Activated naive CD4-positive, alpha-beta T cell treated with anti-CD3 and anti-CD28 coated beads for 36 hours (primary cell): ENCODE data around the gene FGF11. TPM values are rescaled to one million over a fixed set of nuclear protein-coding genes. Genes with fewer than 3 reads are reported as not detected.

Experiments used
- CTCF ChIA-PET: fragments of 350-600 bp; sonication (Branson Sonifier 250); formaldehyde crosslinking; loops from one replicate; lab custom pipeline; 2021; ENCODE audit warnings: antibody characterized with exemption; lab: Charles Lee
- DNase-seq: peaks from one replicate; pipeline ENCODE4 v3.0.0-alpha.2; 2020
- H3K27ac Mint-ChIP-seq: one replicate; pipeline ENCODE4 v1.8.0; 2021; ENCODE audit warnings: mild to moderate bottlenecking, mixed read lengths
- H3K27me3 Mint-ChIP-seq: one replicate; pipeline ENCODE4 v1.8.0; 2021; ENCODE audit warnings: low read depth, mixed read lengths
- H3K36me3 Mint-ChIP-seq: one replicate; pipeline ENCODE4 v1.8.0; 2021; ENCODE audit warnings: low read depth, mixed read lengths
- H3K4me1 Mint-ChIP-seq: one replicate; pipeline ENCODE4 v1.8.0; 2021; ENCODE audit warnings: low read depth, mixed read lengths
- H3K4me3 Mint-ChIP-seq: one replicate; pipeline ENCODE4 v1.8.0; 2021; ENCODE audit warnings: mild to moderate bottlenecking, moderate library complexity, mixed read lengths
- H3K9me3 Mint-ChIP-seq: one replicate; pipeline ENCODE4 v1.8.0; 2021; ENCODE audit warnings: mixed read lengths
- intact Hi-C: fragments of 100-400 bp; cut with micrococcal nuclease; formaldehyde crosslinking; loops from one replicate; pipeline ENCODE4 v1.15.1; 2023
- total RNA-seq, 2 experiments: library from RNA; stranded (reverse); gene quantifications; one replicate each; pipeline ENCODE4 v1.2.3, GENCODE V29; 2021

The FGF11 gene
- total RNA-seq, 2 experiments from 2014 or later: 1.3 to 1.6 TPM

GRCh38 chr17:7425316-7425715, 14.0 kb upstream of the FGF11 start, which contains the start of gene SPEM2:
SPEM2 (plus strand) TSS chr17:7425616; CDS start chr17:7425689, 73 bp downstream.
- H3K36me3 Mint-ChIP-seq: no peaks in the 10 kb centered on the region
- intact Hi-C loops: no loop called here
- H3K9me3 Mint-ChIP-seq: no peaks in the 10 kb centered on the region
- no peak for DNase-seq
- no peak within 1 kb of the TSS for H3K27ac Mint-ChIP-seq
- H3K27me3 Mint-ChIP-seq: no peaks in the 10 kb centered on the region
- H3K4me3 Mint-ChIP-seq: no peak within 1 kb of the TSS
- no peaks in the 10 kb centered on the region for H3K4me1 Mint-ChIP-seq
- CTCF ChIA-PET: interaction anchor here (0.8 kb wide), 2 partner anchors 10 to 12 kb away, joined by 4 to 5 read pairs; partner anchors contain the start of gene TMEM102

DNA sequence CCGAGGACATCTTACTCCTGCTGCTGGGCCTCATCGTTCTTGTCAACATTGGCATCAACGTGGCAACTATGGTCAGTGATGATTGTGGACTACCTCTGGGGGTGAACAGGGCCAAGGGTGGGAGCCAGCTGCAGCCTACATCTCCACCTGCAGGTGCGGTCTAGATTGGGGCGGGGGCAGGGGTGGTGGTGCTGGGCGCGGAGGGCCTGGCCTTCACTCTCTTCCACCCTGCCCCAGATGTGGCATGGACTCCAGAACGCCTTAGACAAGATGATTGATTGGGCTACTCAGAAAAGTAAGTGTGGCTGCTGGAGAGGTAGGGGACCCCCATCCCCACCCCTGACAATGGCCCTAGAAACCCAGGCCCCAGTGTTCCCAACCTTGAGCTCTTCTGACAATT, 13.6 kb upstream of the FGF11 start:
- Mint-ChIP-seq H3K4me1 (no peaks in the 10 kb centered on the region), H3K27ac (no peak overlapping the region), H3K36me3 (no peaks in the 10 kb centered on the region), H3K4me3 (no peak overlapping the region), H3K27me3 (no peaks in the 10 kb centered on the region), H3K9me3 (no peaks in the 10 kb centered on the region)
- intact Hi-C loops: no loop called here
- DNase-seq: no peak
- CTCF ChIA-PET: interaction anchor here (0.8 kb wide), 1 partner anchor 9 kb away, joined by 5 read pairs; the partner anchor contains the start of gene TMEM102

DNA sequence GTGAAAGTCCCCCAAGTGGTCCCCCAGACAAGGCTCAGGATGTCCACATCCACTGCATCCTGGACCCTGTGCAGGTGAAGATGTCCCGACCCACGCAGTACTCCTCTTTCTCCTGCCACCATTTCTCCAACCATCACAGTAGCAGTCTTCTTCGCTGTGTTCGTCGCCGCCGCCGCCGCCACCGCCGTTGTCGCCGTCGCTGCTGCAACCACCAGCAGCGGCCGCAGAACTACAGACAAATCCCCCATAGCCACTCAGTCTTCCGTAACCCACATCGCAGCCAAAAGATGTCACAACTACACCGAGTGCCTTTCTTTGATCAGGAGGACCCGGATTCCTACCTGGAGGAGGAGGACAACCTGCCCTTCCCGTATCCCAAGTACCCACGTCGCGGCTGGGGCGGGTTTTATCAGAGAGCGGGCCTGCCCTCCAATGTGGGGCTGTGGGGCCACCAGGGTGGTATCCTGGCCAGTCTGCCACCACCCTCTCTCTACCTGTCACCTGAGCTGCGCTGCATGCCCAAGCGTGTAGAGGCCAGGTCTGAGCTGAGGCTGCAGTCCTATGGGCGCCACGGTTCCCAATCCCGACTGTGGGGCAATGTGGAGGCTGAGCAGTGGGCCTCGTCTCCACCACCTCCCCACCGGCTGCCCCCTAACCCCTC, 13.0 kb upstream of the FGF11 start:
- intact Hi-C loops: no loop called here
- CTCF ChIA-PET: interaction anchor here (0.6 to 0.8 kb wide), 2 partner anchors 9 to 169 kb away, joined by 3 to 5 read pairs; partner anchors contain the start of gene TMEM102
- DNase-seq: no peak
- Mint-ChIP-seq H3K4me3 (no peak overlapping the region), H3K4me1 (no peaks in the 10 kb centered on the region), H3K27ac (no peak overlapping the region), H3K36me3 (no peaks in the 10 kb centered on the region), H3K27me3 (no peaks in the 10 kb centered on the region), H3K9me3 (no peaks in the 10 kb centered on the region)

DNA sequence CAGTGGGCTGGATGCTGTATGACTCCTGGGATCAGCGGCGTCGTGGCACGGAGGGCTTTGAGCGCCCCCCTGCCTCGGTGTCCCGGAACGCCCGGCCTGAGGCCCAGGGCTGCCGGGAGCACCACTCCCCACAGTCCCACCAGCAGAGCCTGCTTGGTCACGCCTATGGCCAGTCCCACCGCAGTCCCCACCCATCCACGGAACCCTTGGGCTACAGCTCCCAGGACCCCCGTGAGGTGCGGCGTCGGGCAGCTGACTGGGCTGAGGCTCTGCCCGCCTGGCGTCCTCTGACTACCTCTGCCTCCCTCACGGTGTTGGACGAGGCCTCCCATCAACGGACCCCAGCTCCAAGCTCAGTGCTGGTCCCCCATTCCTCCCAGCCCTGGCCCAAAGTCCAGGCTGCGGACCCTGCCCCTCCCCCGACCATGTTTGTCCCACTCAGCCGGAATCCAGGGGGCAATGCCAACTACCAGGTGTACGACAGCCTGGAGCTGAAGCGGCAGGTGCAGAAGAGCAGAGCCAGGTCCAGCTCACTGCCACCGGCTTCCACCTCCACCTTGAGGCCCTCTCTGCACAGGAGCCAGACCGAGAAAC, 12.3 kb upstream of the FGF11 start:
- intact Hi-C loops: no loop called here
- no peaks in the 10 kb centered on the region for H3K27me3 Mint-ChIP-seq
- H3K4me3 Mint-ChIP-seq: no peak overlapping the region
- H3K9me3 Mint-ChIP-seq: no peaks in the 10 kb centered on the region
- H3K4me1 Mint-ChIP-seq: no peaks in the 10 kb centered on the region
- no peaks in the 10 kb centered on the region for H3K36me3 Mint-ChIP-seq
- CTCF ChIA-PET: interaction anchor here (0.6 to 0.7 kb wide), 2 partner anchors 37 to 168 kb away, joined by 3 read pairs; no protein-coding TSS in a partner anchor
- H3K27ac Mint-ChIP-seq: no peak overlapping the region
- DNase-seq: no peak

DNA sequence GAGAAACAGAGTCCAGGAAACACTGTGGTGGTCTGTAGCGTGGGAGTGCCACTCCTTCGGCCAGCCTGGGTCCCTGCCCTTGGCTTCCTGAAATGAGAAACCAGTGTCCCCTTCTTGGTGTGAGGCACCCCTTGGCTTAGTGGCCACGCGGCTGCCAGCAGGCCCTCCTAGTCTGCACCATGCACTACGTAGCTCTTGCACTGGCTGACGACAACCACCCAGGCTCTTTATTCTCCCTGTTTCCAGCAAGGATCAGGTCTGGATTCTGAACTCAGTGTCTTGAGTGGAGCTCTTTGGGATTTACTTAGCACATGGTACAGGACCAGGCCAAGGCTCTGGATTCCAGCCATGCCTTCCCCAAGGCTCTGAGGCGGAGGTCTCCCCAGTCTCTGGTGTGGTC, 11.8 kb upstream of the FGF11 start:
- Mint-ChIP-seq H3K4me1 (no peaks in the 10 kb centered on the region), H3K9me3 (no peaks in the 10 kb centered on the region), H3K36me3 (no peaks in the 10 kb centered on the region), H3K27ac (no peak overlapping the region), H3K4me3 (no peak overlapping the region), H3K27me3 (no peaks in the 10 kb centered on the region)
- intact Hi-C loops: no loop called here
- CTCF ChIA-PET: interaction anchor here (0.7 kb wide), 1 partner anchor 37 kb away, joined by 3 read pairs; no protein-coding TSS in a partner anchor
- no peak for DNase-seq

DNA sequence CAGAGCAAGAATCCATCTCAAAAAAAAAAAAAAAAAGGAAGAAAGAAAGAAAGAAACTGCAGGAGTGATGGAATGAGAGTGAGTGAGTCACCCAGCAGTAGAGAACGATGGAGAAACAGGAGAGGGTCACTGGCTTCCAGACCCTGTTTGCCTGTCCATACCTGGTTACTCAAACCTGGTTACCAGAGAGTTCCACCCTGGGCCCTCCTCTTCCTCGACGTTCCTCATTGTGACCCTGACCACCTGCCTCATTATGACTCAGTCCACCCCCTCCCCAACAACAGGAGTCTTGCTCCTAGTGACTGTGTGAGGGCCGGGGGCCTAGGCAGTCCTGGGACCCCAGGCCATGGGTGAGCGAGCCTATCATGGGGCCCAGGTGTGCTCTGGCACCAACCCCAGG, 10.8 kb upstream of the FGF11 start, which contains the start of gene SPEM3:
Gene SPEM3 (plus strand): TSS at position 301 of the 400 bp plus-strand sequence. CDS start 46 bp downstream, at position 347.
- intact Hi-C loops: no loop called here
- CTCF ChIA-PET: no interaction called here
- Mint-ChIP-seq H3K4me3 (no peak within 1 kb of the TSS), H3K27me3 (no peaks in the 10 kb centered on the region), H3K4me1 (no peaks in the 10 kb centered on the region), H3K9me3 (no peaks in the 10 kb centered on the region), H3K27ac (no peak within 1 kb of the TSS), H3K36me3 (no peaks in the 10 kb centered on the region)
- no peak for DNase-seq

GRCh38 chr17:7429722-7430121, 9.6 kb upstream of the FGF11 start:
- DNase-seq: no peak
- Mint-ChIP-seq H3K27ac (no peak overlapping the region), H3K4me3 (no peak overlapping the region), H3K4me1 (no peaks in the 10 kb centered on the region), H3K9me3 (no peaks in the 10 kb centered on the region), H3K36me3 (no peaks in the 10 kb centered on the region), H3K27me3 (no peaks in the 10 kb centered on the region)
- CTCF ChIA-PET: no interaction called here
- intact Hi-C loops: no loop called here

DNA sequence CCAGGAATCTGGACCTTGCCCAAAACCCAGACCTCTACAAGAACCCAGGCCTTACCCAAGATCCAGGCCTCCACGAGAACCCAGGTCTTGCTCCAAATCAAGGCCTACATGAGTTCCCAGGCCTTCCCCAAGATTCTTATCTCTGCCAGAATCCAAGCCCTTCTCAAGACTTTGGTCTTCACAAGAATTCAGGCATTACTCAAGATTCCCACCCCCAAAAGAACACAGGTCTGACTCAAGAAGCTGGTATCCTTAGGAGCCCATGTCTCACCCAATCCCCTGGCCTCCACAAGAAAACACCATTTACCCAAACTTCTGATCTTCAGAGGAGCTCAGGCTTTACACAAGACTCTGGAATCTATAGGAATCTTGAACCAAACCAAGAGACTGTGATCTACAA, 8.1 kb upstream of the FGF11 start:
- intact Hi-C loops: no loop called here
- Mint-ChIP-seq H3K4me1 (peaks cover 7% of the 10 kb centered on the region), H3K36me3 (no peaks in the 10 kb centered on the region), H3K9me3 (no peaks in the 10 kb centered on the region), H3K27ac (no peak overlapping the region), H3K27me3 (no peaks in the 10 kb centered on the region), H3K4me3 (no peak overlapping the region)
- CTCF ChIA-PET: no interaction called here
- DNase-seq: no peak

DNA sequence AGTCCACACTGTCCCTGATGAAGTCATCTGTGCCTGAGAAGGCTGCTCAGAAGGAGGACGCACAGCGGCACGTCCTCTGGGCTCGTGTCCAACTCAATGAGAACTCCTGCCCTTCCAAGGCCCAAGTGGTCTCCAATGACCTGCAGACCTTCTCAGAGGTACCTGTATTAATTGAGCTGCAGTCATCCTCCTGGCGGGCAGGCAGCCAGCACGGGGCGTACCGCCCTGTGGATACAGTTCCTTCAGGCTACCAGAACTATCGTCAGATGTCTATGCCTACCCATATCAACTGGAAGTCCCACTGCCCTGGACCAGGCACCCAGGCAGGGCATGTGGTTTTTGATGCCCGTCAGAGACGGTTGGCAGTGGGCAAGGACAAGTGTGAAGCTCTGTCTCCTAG, 7.0 kb upstream of the FGF11 start:
- Mint-ChIP-seq H3K27me3 (no peaks in the 10 kb centered on the region), H3K27ac (no peak overlapping the region), H3K4me1 (peaks cover 14% of the 10 kb centered on the region), H3K4me3 (no peak overlapping the region), H3K36me3 (no peaks in the 10 kb centered on the region), H3K9me3 (no peaks in the 10 kb centered on the region)
- CTCF ChIA-PET: no interaction called here
- no peak for DNase-seq
- intact Hi-C loops: no loop called here

- CTCF ChIA-PET: interaction anchor here (0.7 to 5.3 kb wide), 20 partner anchors 9 to 251 kb away, joined by 3 to 34 read pairs (median 6); partner anchors contain the start of genes ACAP1, CHRNB1, POLR2A and SENP3
- Mint-ChIP-seq H3K27ac (peak overlapping the region; percentile 91), H3K36me3 (no peaks in the 10 kb centered on the region), H3K4me3 (peak overlapping the region; percentile 92), H3K4me1 (peaks cover 43% of the 10 kb centered on the region), H3K9me3 (no peaks in the 10 kb centered on the region), H3K27me3 (peaks cover 19% of the 10 kb centered on the region)
- DNase-seq: peak; percentile 66
- intact Hi-C loops: loop anchor here (1.0 to 5.0 kb wide), 13 partner anchors 19 to 406 kb away; partner anchors contain the start of genes EIF5A, ELP5, FXR2 and POLR2A
These were observed 3.4 kb upstream of the FGF11 start for GRCh38 chr17:7435676-7436555.

- CTCF ChIA-PET: interaction anchor here (0.6 to 5.3 kb wide), 33 partner anchors 8 to 250 kb away, joined by 3 to 34 read pairs (median 4); partner anchors contain the start of genes ACAP1, CHRNB1, POLR2A and SENP3
- Mint-ChIP-seq H3K4me1 (peaks cover 43% of the 10 kb centered on the region), H3K9me3 (no peaks in the 10 kb centered on the region), H3K27ac (peak overlapping the region; percentile 91), H3K27me3 (peaks cover 23% of the 10 kb centered on the region), H3K36me3 (no peaks in the 10 kb centered on the region), H3K4me3 (peak overlapping the region; percentile 92)
- intact Hi-C loops: loop anchor here (1.0 to 5.0 kb wide), 4 partner anchors 9 to 406 kb away; partner anchors contain the start of genes CHRNB1, FXR2 and SENP3
- DNase-seq: peak; percentile 85
These were observed 2.5 kb upstream of the FGF11 start for GRCh38 chr17:7436556-7437368.
